Left renal pelvis (tissue), 4 donors: ENCODE results near the gene ZFP62. TPM values are rescaled to one million over a fixed set of nuclear protein-coding genes. Genes with fewer than 3 reads are reported as not detected.

Experiments used
- DNase-seq, 4 donors: peaks; one replicate each; pipeline ENCODE4 v3.0.0-alpha.2; 2013; ENCODE audit warnings: low read depth in 4 of 4, low spot score in 3 of 4
- polyA plus RNA-seq, 4 donors: library from polyadenylated mRNA; unstranded; fragments of 120-200 nt; gene quantifications; one replicate each; pipeline ENCODE4 v1.2.1, GENCODE V29; 2013; ENCODE audit not compliant: insufficient read length in 4 of 4

ZFP62 gene
- polyA plus RNA-seq, 4 donors: 39.5 to 65.4 (median 61.8) TPM

DNA sequence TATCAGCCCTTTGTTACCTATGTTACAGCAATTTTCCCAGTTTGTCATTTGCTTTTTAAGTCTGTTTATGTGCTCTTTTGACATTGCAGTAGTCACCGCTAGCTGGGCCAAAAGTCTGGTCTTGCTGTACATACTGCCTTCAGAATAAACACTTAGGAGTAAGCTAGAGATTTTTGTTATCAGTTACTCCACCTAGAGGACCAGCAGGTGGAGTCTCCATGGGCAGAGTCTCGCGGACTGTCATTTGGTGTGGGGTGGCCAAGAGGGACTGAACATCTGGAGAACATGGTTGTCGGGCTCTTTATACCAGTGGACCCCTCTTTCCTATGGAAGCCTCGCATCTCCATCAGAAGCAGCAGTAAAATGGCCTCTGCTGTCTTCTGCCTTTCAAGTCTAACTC is 47.7 kb downstream of the ZFP62 start:
- DNase-seq: no peak

GRCh38 chr5:180811623-180812124 is 49.4 kb downstream of the ZFP62 start:
- DNase-seq: no peak

GRCh38 chr5:180810959-180811622 is 50.0 kb downstream of the ZFP62 start:
- DNase-seq: no peak

- DNase-seq: peak; percentile 93 to 96 (median 94)
These were observed 50.7 kb downstream of the ZFP62 start for GRCh38 chr5:180810210-180810958.

GRCh38 chr5:180809403-180810209 is 51.5 kb downstream of the ZFP62 start:
- DNase-seq: peak in 3 of 4 donors; percentile 75 to 81 (median 77)

GRCh38 chr5:180808461-180809000 is 52.5 kb downstream of the ZFP62 start:
- no peak for DNase-seq

DNA sequence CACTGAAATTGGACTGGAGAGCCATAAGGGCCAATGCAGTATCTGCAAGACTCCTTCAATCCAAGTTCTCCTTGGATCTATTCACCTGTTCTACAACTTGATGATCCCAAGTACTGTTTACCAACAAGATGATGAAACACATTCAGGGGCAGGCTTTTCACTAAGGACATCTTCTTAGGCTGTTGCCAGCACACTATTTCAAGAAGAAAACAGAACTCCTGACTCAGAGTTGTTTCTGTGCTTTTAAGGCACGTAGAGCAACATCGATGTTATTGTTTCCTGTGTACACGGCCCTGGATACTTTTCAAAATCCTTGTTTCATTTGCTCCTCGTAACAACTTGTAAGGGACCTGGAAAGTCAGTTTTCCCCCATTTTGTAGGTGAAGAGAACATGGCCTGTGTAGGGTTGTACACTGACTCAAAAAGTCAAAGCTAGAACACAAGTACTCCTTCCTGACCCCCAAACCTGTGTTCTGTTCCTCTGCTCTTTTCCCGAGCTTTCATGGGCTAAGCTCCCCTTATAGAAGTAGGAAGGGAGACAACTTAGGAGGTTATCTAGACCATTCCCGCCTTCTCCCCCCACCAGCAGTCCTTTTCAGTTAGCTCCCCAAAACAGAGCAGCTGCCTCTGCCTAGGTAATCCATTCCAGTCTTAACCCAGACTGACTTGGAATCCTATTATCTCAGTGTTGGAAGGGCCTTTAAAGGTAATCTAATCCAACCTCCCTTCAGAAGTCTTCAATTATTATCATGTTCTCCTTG is 53.2 kb downstream of the ZFP62 start:
- no peak for DNase-seq

DNA sequence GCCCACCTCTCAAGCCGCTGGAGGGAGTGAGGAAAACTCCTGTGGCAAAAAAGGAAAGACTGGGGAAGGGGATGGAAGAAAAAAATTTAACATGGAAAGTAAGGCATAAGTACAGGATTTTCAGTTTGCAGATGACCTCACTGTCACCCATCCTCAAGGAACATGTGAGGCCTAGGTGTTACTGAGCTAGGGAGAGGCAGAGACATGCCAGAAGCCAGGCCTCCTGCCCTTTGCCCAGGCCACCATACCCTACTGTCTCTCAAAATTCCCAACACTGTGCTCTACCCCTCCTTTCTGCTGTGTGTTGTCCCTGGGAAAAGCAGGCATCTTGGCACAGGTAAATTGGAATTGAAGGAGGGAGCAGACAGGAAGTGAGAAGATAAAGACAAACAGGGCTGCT is 54.0 kb downstream of the ZFP62 start:
- no peak for DNase-seq

- DNase-seq: no peak
These were observed 54.6 kb downstream of the ZFP62 start for GRCh38 chr5:180806351-180807011.

DNA sequence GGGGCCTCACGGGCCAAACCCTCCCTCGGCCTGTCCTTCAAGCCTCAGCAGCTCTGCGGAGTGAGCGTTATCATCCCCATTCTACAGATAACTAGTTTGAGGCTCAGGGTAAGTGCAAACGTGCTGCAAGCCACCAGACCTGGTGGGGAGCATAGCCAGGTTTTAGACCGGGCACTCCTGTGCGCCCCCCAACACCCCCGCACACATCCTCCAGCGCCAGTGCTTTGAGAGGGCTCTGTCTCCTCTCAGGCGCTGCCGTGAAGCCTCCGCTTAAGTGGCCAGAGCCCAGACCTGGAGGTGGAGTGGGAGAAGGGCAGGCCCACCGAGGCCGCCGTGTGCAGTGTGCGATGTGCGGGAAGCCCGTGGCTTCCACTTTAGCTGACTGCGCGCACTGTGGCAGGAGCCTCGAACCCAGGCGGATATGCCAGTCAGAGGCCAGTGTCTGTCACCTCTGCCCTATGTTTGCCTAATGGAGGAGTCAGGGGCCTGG is 56.9 kb downstream of the ZFP62 start:
- no peak for DNase-seq

GRCh38 chr5:180803181-180804128 is 57.6 kb downstream of the ZFP62 start:
- no peak for DNase-seq

- DNase-seq: no peak
These were observed 58.5 kb downstream of the ZFP62 start, which contains the start of gene MGAT1 for GRCh38 chr5:180802325-180803180. MGAT1 (minus strand) TSS chr5:180802806; CDS start chr5:180792971, 9,835 bp downstream.

- no peak for DNase-seq
These were observed 59.3 kb downstream of the ZFP62 start for GRCh38 chr5:180801596-180802324.

DNA sequence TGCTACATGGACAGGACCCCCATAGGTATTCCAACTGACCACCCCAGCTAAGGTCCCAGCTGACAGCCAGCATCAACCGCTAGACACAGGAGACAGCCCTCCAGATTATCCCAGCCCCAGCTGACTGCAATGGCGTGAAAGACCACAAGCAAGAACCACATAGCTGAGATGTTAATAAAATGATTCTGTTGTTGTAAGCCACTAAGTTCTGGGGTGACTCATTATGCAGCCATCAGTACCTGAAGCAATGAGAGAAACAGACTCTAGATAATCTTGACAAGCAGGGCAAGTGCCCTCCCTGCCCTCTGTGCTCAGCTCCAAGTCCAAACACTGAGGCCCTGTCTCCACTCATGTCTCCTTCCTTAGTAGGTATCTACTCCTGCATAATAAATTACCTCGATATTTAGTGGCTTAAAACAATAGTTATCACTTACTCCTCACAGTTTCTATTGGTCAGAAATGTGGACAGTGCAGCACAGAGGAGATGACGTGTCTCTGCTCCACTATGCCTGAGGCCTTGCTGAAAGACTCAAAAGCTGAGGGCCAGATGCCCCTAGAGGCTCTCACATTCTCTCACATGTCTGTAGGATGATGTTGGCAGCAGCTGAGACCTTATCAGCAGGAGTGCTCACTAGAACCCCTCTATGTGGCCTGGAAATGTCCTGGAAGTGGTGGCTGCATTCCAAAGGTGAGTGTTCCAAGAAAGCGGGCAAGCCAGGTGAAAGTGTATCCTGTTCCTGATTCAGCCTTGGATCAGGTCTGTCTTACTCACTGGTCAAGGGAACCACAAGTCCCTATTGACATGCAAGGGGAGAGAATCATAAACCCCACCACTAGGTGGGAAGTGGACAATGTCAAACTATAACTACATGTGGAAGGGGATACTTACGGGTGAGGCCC is 60.9 kb downstream of the ZFP62 start:
- no peak for DNase-seq

- no peak for DNase-seq
These were observed 61.9 kb downstream of the ZFP62 start for GRCh38 chr5:180799194-180799593.

DNA sequence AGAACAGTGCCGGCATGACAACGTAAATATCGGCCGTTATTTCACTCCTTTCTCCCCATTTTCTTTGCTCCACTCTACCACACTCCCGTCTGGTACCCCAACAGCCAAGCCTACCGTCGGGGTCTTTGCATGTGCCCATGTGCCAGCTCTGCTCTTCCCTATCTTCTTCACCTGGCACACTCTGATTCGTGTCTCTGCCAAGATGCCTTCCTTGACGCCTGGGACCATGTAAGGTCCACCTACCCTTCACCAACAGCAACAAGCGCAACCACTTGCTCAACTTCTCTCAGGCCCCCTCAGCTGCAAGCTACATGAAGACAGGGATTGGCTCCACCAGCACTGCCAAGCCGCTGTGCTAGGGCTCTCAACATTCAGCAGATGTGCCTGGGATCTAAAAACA is 62.9 kb downstream of the ZFP62 start:
- no peak for DNase-seq
